Measurements from ENCODE around the gene VPS37D. TPM values are rescaled to one million over a fixed set of nuclear protein-coding genes. Genes with fewer than 3 reads are reported as not detected.

The VPS37D gene
- polyA plus RNA-seq, 1 donor (not counting 4 experiments of a cell fraction or from before 2014, with no cell fraction given): 0.81 TPM

DNA sequence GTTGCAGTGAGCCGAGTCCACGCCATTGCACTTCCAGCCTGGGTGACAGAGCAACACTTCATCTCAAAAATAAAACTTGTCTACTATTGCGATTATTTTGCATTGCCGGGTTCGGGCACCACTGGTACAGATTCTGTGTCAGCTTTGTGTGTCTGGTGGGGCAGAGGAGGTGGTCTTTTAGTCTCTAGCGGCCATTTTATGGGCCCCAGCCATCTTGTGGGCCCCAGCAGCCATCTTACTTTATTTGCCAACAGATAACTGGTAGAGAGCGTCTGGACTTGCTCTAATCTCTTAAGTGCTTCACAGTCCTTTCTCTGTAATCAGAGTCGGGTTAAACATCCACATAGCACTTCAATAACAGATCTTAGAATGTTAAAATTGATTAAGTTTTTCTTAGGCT is 20.7 kb downstream of the VPS37D start:
- dilution Hi-C loops (cut with MboI; ENCODE audit: extremely low pct_ligation_motif_present, low sequenced_read_pairs): no loop called here
- FAIRE-seq: no peak
- Histone ChIP-seq H3K9me1 (ENCODE audit: control insufficient read depth, extremely low read depth, insufficient read depth, low read length) (no peaks in the 10 kb centered on the region), H3K4me2 (ENCODE audit: control insufficient read depth, extremely low read depth, insufficient read depth, low read depth, low read length) (no peak overlapping the region), H3K9ac (ENCODE audit: control insufficient read depth, extremely low read depth, insufficient read depth, low read length) (no peak overlapping the region), H3K4me3 (ENCODE audit: control insufficient read depth in 2 of 3, extremely low read depth in 1 of 3, insufficient read depth in 2 of 3, low read depth in 1 of 3, low read length in 3 of 3) (no peak overlapping the region), H3K27me3 (ENCODE audit: control insufficient read depth, extremely low read depth, insufficient read depth, low read length) (no peaks in the 10 kb centered on the region), H3K4me1 (ENCODE audit: control insufficient read depth, extremely low read depth, insufficient read depth, low read length) (no peaks in the 10 kb centered on the region), H2AFZ (ENCODE audit: control insufficient read depth, low read length) (no peak overlapping the region), H3K36me3 (ENCODE audit: control insufficient read depth in 2 of 2, extremely low read depth in 1 of 2, insufficient read depth in 2 of 2, low read length in 2 of 2) (peaks cover 26 to 30% of the 10 kb centered on the region in 2 experiments), H3K9me3 (ENCODE audit: control insufficient read depth, low read depth, low read length) (no peaks in the 10 kb centered on the region), H3K79me2 (ENCODE audit: control insufficient read depth, insufficient read depth, low read length) (peaks cover 36% of the 10 kb centered on the region), H4K20me1 (ENCODE audit: control insufficient read depth, extremely low read depth, insufficient read depth, low read length) (no peaks in the 10 kb centered on the region), H3K27ac (ENCODE audit: control insufficient read depth, insufficient read depth, low read length) (no peak overlapping the region)
- DNase-seq (ENCODE audit: low read depth, low spot score): no peak
- TF ChIP-seq, protein P1, sequence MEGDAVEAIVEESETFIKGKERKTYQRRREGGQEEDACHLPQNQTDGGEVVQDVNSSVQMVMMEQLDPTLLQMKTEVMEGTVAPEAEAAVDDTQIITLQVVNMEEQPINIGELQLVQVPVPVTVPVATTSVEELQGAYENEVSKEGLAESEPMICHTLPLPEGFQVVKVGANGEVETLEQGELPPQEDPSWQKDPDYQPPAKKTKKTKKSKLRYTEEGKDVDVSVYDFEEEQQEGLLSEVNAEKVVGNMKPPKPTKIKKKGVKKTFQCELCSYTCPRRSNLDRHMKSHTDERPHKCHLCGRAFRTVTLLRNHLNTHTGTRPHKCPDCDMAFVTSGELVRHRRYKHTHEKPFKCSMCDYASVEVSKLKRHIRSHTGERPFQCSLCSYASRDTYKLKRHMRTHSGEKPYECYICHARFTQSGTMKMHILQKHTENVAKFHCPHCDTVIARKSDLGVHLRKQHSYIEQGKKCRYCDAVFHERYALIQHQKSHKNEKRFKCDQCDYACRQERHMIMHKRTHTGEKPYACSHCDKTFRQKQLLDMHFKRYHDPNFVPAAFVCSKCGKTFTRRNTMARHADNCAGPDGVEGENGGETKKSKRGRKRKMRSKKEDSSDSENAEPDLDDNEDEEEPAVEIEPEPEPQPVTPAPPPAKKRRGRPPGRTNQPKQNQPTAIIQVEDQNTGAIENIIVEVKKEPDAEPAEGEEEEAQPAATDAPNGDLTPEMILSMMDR (optimal IDR thresholded peaks at IDR 0.05 in 1 of 3, IDR thresholded peaks at IDR 0.05 in 1 of 3, conservative IDR thresholded peaks at IDR 0.05 in 1 of 3; ENCODE audit: extremely low read depth in 1 of 3, insufficient read depth in 2 of 3, low read length in 3 of 3): no peak
- TF ChIP-seq EZH2 (IDR thresholded peaks at IDR 0.05; ENCODE audit: low read length): no peak

DNA sequence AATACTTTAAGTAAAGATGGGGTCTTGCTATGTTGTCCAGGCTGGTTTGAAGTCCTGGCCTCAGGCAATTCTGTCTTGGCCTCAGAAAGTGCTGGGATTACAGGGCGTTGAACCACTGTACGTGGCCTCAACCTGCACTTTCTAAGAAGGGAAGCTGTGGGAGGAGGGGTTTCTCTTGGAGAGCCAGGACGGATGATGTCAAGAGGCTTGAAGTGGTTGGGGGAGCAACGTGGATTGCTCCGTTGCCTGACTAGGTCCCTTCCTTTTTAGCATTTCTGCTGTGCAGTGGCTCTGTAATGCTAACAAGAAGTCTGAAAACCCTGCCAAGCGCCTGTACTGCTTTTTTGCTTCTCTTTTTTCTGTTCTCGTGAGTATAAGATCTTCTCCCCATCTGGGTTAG is 23.0 kb downstream of the VPS37D start:
- Histone ChIP-seq H2AFZ (ENCODE audit: control insufficient read depth, low read length) (no peak overlapping the region), H3K79me2 (ENCODE audit: control insufficient read depth, insufficient read depth, low read length) (peaks cover 14% of the 10 kb centered on the region), H3K4me2 (ENCODE audit: control insufficient read depth, extremely low read depth, insufficient read depth, low read depth, low read length) (no peak overlapping the region), H3K27ac (ENCODE audit: control insufficient read depth, insufficient read depth, low read length) (no peak overlapping the region), H3K9ac (ENCODE audit: control insufficient read depth, extremely low read depth, insufficient read depth, low read length) (no peak overlapping the region), H3K36me3 (ENCODE audit: control insufficient read depth in 2 of 2, extremely low read depth in 1 of 2, insufficient read depth in 2 of 2, low read length in 2 of 2) (peaks cover 33 to 46% of the 10 kb centered on the region in 2 experiments), H3K4me3 (ENCODE audit: control insufficient read depth in 2 of 3, extremely low read depth in 1 of 3, insufficient read depth in 2 of 3, low read depth in 1 of 3, low read length in 3 of 3) (no peak overlapping the region), H3K9me3 (ENCODE audit: control insufficient read depth, low read depth, low read length) (no peaks in the 10 kb centered on the region), H4K20me1 (ENCODE audit: control insufficient read depth, extremely low read depth, insufficient read depth, low read length) (no peaks in the 10 kb centered on the region), H3K27me3 (ENCODE audit: control insufficient read depth, extremely low read depth, insufficient read depth, low read length) (no peaks in the 10 kb centered on the region), H3K9me1 (ENCODE audit: control insufficient read depth, extremely low read depth, insufficient read depth, low read length) (no peaks in the 10 kb centered on the region), H3K4me1 (ENCODE audit: control insufficient read depth, extremely low read depth, insufficient read depth, low read length) (no peaks in the 10 kb centered on the region)
- DNase-seq (ENCODE audit: low read depth, low spot score) (no peak), FAIRE-seq (no peak)
- dilution Hi-C loops (cut with MboI; ENCODE audit: extremely low pct_ligation_motif_present, low sequenced_read_pairs): no loop called here
- TF ChIP-seq, protein P1 (optimal IDR thresholded peaks at IDR 0.05 in 1 of 3, IDR thresholded peaks at IDR 0.05 in 1 of 3, conservative IDR thresholded peaks at IDR 0.05 in 1 of 3; ENCODE audit: extremely low read depth in 1 of 3, insufficient read depth in 2 of 3, low read length in 3 of 3): no peak
- no peak for TF ChIP-seq EZH2 (IDR thresholded peaks at IDR 0.05; ENCODE audit: low read length)
